Ishikawa (cell line): ENCODE data around the gene MRPL45.

Source experiments
- CEBPB ChIP-seq: IDR thresholded peaks from 2 replicates; pipeline ENCODE4 v1.6.1; 2012
- CREB1 ChIP-seq: IDR thresholded peaks from 2 replicates; pipeline ENCODE4 v1.6.1; 2012; ENCODE audit warnings: low read depth
- EGR1 ChIP-seq: IDR thresholded peaks from 2 replicates; pipeline ENCODE4 v1.6.1; 2012
- EP300 ChIP-seq: IDR thresholded peaks from 2 replicates; pipeline ENCODE4 v1.6.1; 2012; ENCODE audit warnings: borderline replicate concordance
- FOXM1 ChIP-seq: IDR thresholded peaks from 2 replicates; pipeline ENCODE4 v1.6.1; 2012; ENCODE audit warnings: low read depth, borderline replicate concordance
- MAX ChIP-seq: IDR thresholded peaks from 2 replicates; pipeline ENCODE4 v1.6.1; 2012
- NFIC ChIP-seq: IDR thresholded peaks from 2 replicates; pipeline ENCODE4 v1.6.1; 2012
- RAD21 ChIP-seq: IDR thresholded peaks from 2 replicates; pipeline ENCODE4 v1.6.1; 2012; ENCODE audit warnings: low read depth
- REST ChIP-seq: IDR thresholded peaks from 2 replicates; pipeline ENCODE4 v1.6.1; 2012; ENCODE audit warnings: low read depth, mild to moderate bottlenecking
- TAF1 ChIP-seq: IDR thresholded peaks from 2 replicates; pipeline ENCODE4 v1.6.1; 2012; ENCODE audit warnings: low read depth, mild to moderate bottlenecking
- TCF12 ChIP-seq: IDR thresholded peaks from 2 replicates; pipeline ENCODE4 v1.6.1; 2012; ENCODE audit warnings: low read depth
- TEAD4 ChIP-seq: IDR thresholded peaks from 2 replicates; pipeline ENCODE4 v1.6.1; 2012
- USF1 ChIP-seq: IDR thresholded peaks from 2 replicates; pipeline ENCODE4 v1.6.1; 2012
- YY1 ChIP-seq: IDR thresholded peaks from 2 replicates; pipeline ENCODE4 v1.6.1; 2012; ENCODE audit warnings: low read depth
- ZBTB7A ChIP-seq: IDR thresholded peaks from 2 replicates; pipeline ENCODE4 v1.6.1; 2012; ENCODE audit warnings: low read depth

The MRPL45 gene

GRCh38 chr17:38345743-38346142 lies 48.8 kb downstream of the MRPL45 start:
- TF ChIP-seq TAF1 (no peak), REST (no peak), RAD21 (no peak), YY1 (no peak), TCF12 (no peak)

- TF ChIP-seq CREB1: no peak
- TF ChIP-seq REST: no peak
- peak; percentile 92 for TF ChIP-seq RAD21
Measured at GRCh38 chr17:38349097-38349730, 52.2 kb downstream of the MRPL45 start.

- TF ChIP-seq TEAD4 (no peak), EP300 (no peak), TAF1 (no peak), USF1 (no peak), YY1 (no peak), FOXM1 (no peak), RAD21 (no peak), EGR1 (no peak), TCF12 (no peak), CREB1 (no peak), CEBPB (no peak), ZBTB7A (no peak), MAX (no peak), NFIC (no peak)
Measured at GRCh38 chr17:38350035-38350434, 53.1 kb downstream of the MRPL45 start.

- TF ChIP-seq TEAD4 (no peak), TAF1 (peak; percentile 55; the same call in 1 of the 2 replicates), CEBPB (no peak), CREB1 (peak; percentile 71), EGR1 (no peak), ZBTB7A (peak; percentile 18), MAX (peak; percentile 84)
Measured at GRCh38 chr17:38351412-38352222, 54.6 kb downstream of the MRPL45 start, which contains the start of gene SOCS7. Gene SOCS7 (plus strand): TSS chr17:38351844. CDS start chr17:38352053, 209 bp downstream.

- peak; percentile 76; the same call in 1 of the 2 replicates for TF ChIP-seq ZBTB7A
- TF ChIP-seq YY1: no peak
Measured at GRCh38 chr17:38352245-38353085, 55.5 kb downstream of the MRPL45 start.

GRCh38 chr17:38353086-38353604 lies 56.2 kb downstream of the MRPL45 start:
- TF ChIP-seq TAF1 (no peak), EP300 (no peak), REST (no peak), ZBTB7A (no peak), FOXM1 (no peak), TCF12 (no peak)
